Measurements from ENCODE around the gene AGXT2. TPM values are rescaled to one million over a fixed set of nuclear protein-coding genes. Genes with fewer than 3 reads are reported as not detected.

AGXT2 gene
- total and polyA plus RNA-seq, 10 of the 15 experiments (the other 5 are each of a cell fraction or from before 2014, with no cell fraction given), result not detected

GRCh38 chr5:35095366-35095765 lies 47.6 kb upstream of the AGXT2 start (continued):
- no peak for TF ChIP-seq SUPT20H (IDR thresholded peaks at IDR 0.05; ENCODE audit: borderline replicate concordance, control insufficient read depth, low read depth, low read length)
- no peak for TF ChIP-seq EED (IDR thresholded peaks at IDR 0.05; ENCODE audit: low read depth)
- TF ChIP-seq PKNOX1 (IDR thresholded peaks at IDR 0.05), result no peak
- no peak for TF ChIP-seq POU2F2 (IDR thresholded peaks at IDR 0.05; ENCODE audit: borderline replicate concordance, low read depth, low read length)
- TF ChIP-seq IKZF1 (conservative IDR thresholded peaks at IDR 0.05), result no peak
- no peak for TF ChIP-seq MEF2B (IDR thresholded peaks at IDR 0.05; ENCODE audit: partially characterized antibody, poor library complexity, severe bottlenecking)
- no peak for TF ChIP-seq HDAC2 (IDR thresholded peaks at IDR 0.05)
- TF ChIP-seq KLF5 (IDR thresholded peaks at IDR 0.05; ENCODE audit: partially characterized antibody), result no peak
- TF ChIP-seq ETV6 (conservative IDR thresholded peaks at IDR 0.05 in 1 of 2, IDR thresholded peaks at IDR 0.05 in 1 of 2; ENCODE audit: borderline replicate concordance in 1 of 2, low read depth in 1 of 2), result no peak
- no peak for TF ChIP-seq SMARCA5 (IDR thresholded peaks at IDR 0.05)
- TF ChIP-seq REST (IDR thresholded peaks at IDR 0.05; ENCODE audit: low read depth, low read length), result no peak
- no peak for TF ChIP-seq BCLAF1 (IDR thresholded peaks at IDR 0.05)
- TF ChIP-seq MYC (IDR thresholded peaks at IDR 0.05; ENCODE audit: insufficient read depth, insufficient read length, insufficient replicate concordance, low read length, severe bottlenecking), result no peak
- no peak for TF ChIP-seq MAX (IDR thresholded peaks at IDR 0.05; ENCODE audit: low read depth, low read length)
- TF ChIP-seq EZH2 (IDR thresholded peaks at IDR 0.05; ENCODE audit: borderline replicate concordance, control insufficient read depth, low read depth, low read length), result no peak

All from GM12878 (cell line).